Smooth muscle cell (in vitro differentiated cells): Measurements from ENCODE around the gene SLC6A2. TPM values are rescaled to one million over a fixed set of nuclear protein-coding genes. Genes with fewer than 3 reads are reported as not detected.

Source experiments
- DNase-seq: peaks from one replicate; lab custom pipeline; 2025; ENCODE audit not compliant: unreplicated experiment; lab: John Stamatoyannopoulos, UW
- H2AFZ ChIP-seq: fragments of 200-600 bp; sonication (generic); 2 replicates; pipeline ENCODE4 v1.6.0; 2016; ENCODE audit warnings: antibody characterized with exemption, low read depth, mild to moderate bottlenecking
- H3F3A ChIP-seq: fragments of 200-600 bp; sonication (generic); 2 replicates; pipeline ENCODE4 v1.6.0; 2017; ENCODE audit warnings: antibody characterized with exemption, low read depth
- H3K27ac ChIP-seq: fragments of 200-600 bp; sonication (generic); 2 replicates; pipeline ENCODE4 v1.5.1; 2016; ENCODE audit warnings: low read depth, mild to moderate bottlenecking
- H3K27me3 ChIP-seq: fragments of 200-600 bp; sonication (generic); 2 replicates; pipeline ENCODE4 v1.6.1; 2016; ENCODE audit warnings: low read depth, mild to moderate bottlenecking
- H3K36me3 ChIP-seq: fragments of 200-600 bp; sonication (generic); 2 replicates; pipeline ENCODE4 v1.5.1; 2016; ENCODE audit warnings: low read depth
- H3K4me1 ChIP-seq: fragments of 200-600 bp; sonication (generic); 2 replicates; pipeline ENCODE4 v1.5.1; 2016; ENCODE audit warnings: low read depth
- H3K4me2 ChIP-seq: fragments of 200-600 bp; sonication (generic); 2 replicates; pipeline ENCODE4 v1.6.0; 2016; ENCODE audit warnings: mild to moderate bottlenecking
- H3K4me3 ChIP-seq: fragments of 200-600 bp; sonication (generic); 2 replicates; pipeline ENCODE4 v1.5.1; 2016; ENCODE audit warnings: mild to moderate bottlenecking
- H3K79me2 ChIP-seq: fragments of 200-600 bp; sonication (generic); 2 replicates; pipeline ENCODE4 v1.6.0; 2016; ENCODE audit warnings: low read depth, mild to moderate bottlenecking
- H3K9ac ChIP-seq: fragments of 200-600 bp; sonication (generic); 2 replicates; pipeline ENCODE4 v1.6.0; 2016; ENCODE audit warnings: low read depth
- H3K9me3 ChIP-seq: fragments of 200-600 bp; sonication (generic); replicated peaks from 2 replicates; pipeline ENCODE4 v1.5.1; 2016; ENCODE audit warnings: low read depth
- H4K20me1 ChIP-seq: fragments of 200-600 bp; sonication (generic); 2 replicates; pipeline ENCODE4 v1.6.0; 2016; ENCODE audit warnings: low read depth
- CTCF ChIP-seq: fragments of 200-600 bp; sonication (generic); IDR thresholded peaks from 2 replicates; pipeline ENCODE4 v1.5.1; 2017; ENCODE audit warnings: borderline replicate concordance, mild to moderate bottlenecking, antibody characterized with exemption; ENCODE audit not compliant: insufficient read depth, poor library complexity, severe bottlenecking
- WGBS: methylation state at CpG from one replicate; pipeline ENCODE4 v1.1.7; 2016; ENCODE audit warnings: low lambda C conversion rate; 5-methylcytosine and 5-hydroxymethylcytosine counted together
- polyA plus RNA-seq: library from polyadenylated mRNA; unstranded; fragments of >200 nt; fragmentation: Nextera tagmentation; extraction: Ambion mirVana; gene quantifications from 2 replicates; pipeline ENCODE4 v1.2.1, GENCODE V29; 2016
- total RNA-seq: library from RNA; depleted of rRNA; stranded (reverse); fragments of >200 nt; gene quantifications from 2 replicates; pipeline ENCODE4 v1.2.3, GENCODE V29; 2014

Gene SLC6A2
- total and polyA plus RNA-seq, 2 experiments from 2014 or later: 0.22 to 0.33 TPM

- 96% methylated on average over 26 of the region's 26 CpGs for WGBS
Observed at GRCh38 chr16:55671206-55671973, 15.6 kb downstream of the SLC6A2 start.

GRCh38 chr16:55671974-55672280, 16.1 kb downstream of the SLC6A2 start:
- 97% methylated on average over 10 of the region's 10 CpGs for WGBS
- TF ChIP-seq CTCF: no peak
- no peak overlapping the region for H3K9ac ChIP-seq
- no peaks in the 10 kb centered on the region for H3K36me3 ChIP-seq
- H3F3A ChIP-seq: no peaks in the 10 kb centered on the region
- no peak for DNase-seq
- H3K4me3 ChIP-seq: no peak overlapping the region
- no peak overlapping the region for H2AFZ ChIP-seq
- H3K79me2 ChIP-seq: no peaks in the 10 kb centered on the region
- H3K4me1 ChIP-seq: no peaks in the 10 kb centered on the region
- H3K9me3 ChIP-seq: no peaks in the 10 kb centered on the region
- no peaks in the 10 kb centered on the region for H3K27me3 ChIP-seq
- H3K27ac ChIP-seq: no peak overlapping the region
- no peak overlapping the region for H3K4me2 ChIP-seq
- H4K20me1 ChIP-seq: no peaks in the 10 kb centered on the region

More at GRCh38 chr16:55671206-55671973, 15.6 kb downstream of the SLC6A2 start:
- Histone ChIP-seq H3K36me3 (no peaks in the 10 kb centered on the region), H2AFZ (no peak overlapping the region), H4K20me1 (no peaks in the 10 kb centered on the region), H3K79me2 (no peaks in the 10 kb centered on the region), H3K4me3 (no peak overlapping the region), H3F3A (no peaks in the 10 kb centered on the region), H3K27me3 (no peaks in the 10 kb centered on the region), H3K27ac (no peak overlapping the region), H3K4me1 (no peaks in the 10 kb centered on the region), H3K9ac (no peak overlapping the region), H3K4me2 (no peak overlapping the region), H3K9me3 (no peaks in the 10 kb centered on the region)
- no peak for DNase-seq
- TF ChIP-seq CTCF: no peak

- 90% methylated on average over 6 of the region's 6 CpGs for WGBS
- Histone ChIP-seq H3K4me3 (no peak overlapping the region), H3K4me2 (no peak overlapping the region)
Observed at GRCh38 chr16:55672471-55672870, 16.7 kb downstream of the SLC6A2 start.

More at GRCh38 chr16:55672471-55672870, 16.7 kb downstream of the SLC6A2 start:
- Histone ChIP-seq H3K27me3 (no peaks in the 10 kb centered on the region), H3K9me3 (no peaks in the 10 kb centered on the region), H3K79me2 (no peaks in the 10 kb centered on the region), H3K4me1 (no peaks in the 10 kb centered on the region), H3K36me3 (no peaks in the 10 kb centered on the region), H2AFZ (no peak overlapping the region), H4K20me1 (no peaks in the 10 kb centered on the region), H3K9ac (no peak overlapping the region), H3F3A (no peaks in the 10 kb centered on the region), H3K27ac (no peak overlapping the region)
- no peak for DNase-seq
- no peak for TF ChIP-seq CTCF
